ENCODE measurements around the gene SP4. TPM values are rescaled to one million over a fixed set of nuclear protein-coding genes. Genes with fewer than 3 reads are reported as not detected.

Gene SP4
- polyA plus RNA-seq, 3 donors, result 1.3 to 1.8 (median 1.3) TPM

- WGBS (ENCODE audit: insufficient coverage), result no CpG with 5 or more reads among the region's 1 CpG
- Histone ChIP-seq H4K20me1 (ENCODE audit: insufficient read depth, low read length) (no peaks in the 10 kb centered on the region), H3K9ac (ENCODE audit: insufficient read depth, low read length, poor library complexity, severe bottlenecking) (no peak overlapping the region), H3K4me2 (replicated peaks; ENCODE audit: extremely low read depth, low read length, poor library complexity, severe bottlenecking) (no peak overlapping the region), H3K27ac (ENCODE audit: low read depth in 1 of 2, low read length in 2 of 2) (no peak overlapping the region), H3K4me1 (ENCODE audit: control insufficient read depth in 1 of 2, insufficient read depth in 2 of 2, low read length in 2 of 2) (no peaks in the 10 kb centered on the region), H3K79me2 (ENCODE audit: insufficient read depth, low read length) (no peaks in the 10 kb centered on the region), H3K27me3 (ENCODE audit: control insufficient read depth in 2 of 2, insufficient read depth in 2 of 2, low read length in 2 of 2) (peaks cover 0 to 2% of the 10 kb centered on the region in 2 donors), H3K9me3 (replicated peaks in 1 of 2; ENCODE audit: control insufficient read depth in 1 of 2, insufficient read depth in 1 of 2, low read length in 2 of 2) (no peaks in the 10 kb centered on the region), H2AFZ (ENCODE audit: insufficient read depth, low read depth, low read length, poor library complexity, severe bottlenecking) (no peak overlapping the region), H3K4me3 (replicated peaks in 1 of 3; ENCODE audit: low read depth in 2 of 3, low read length in 3 of 3) (no peak overlapping the region), H3K36me3 (replicated peaks in 1 of 2; ENCODE audit: control insufficient read depth in 1 of 2, insufficient read depth in 2 of 2, low read length in 2 of 2) (no peaks in the 10 kb centered on the region)
- H3K27ac Mint-ChIP-seq, result no peak overlapping the region
- no peak for DNase-seq
- intact Hi-C loops (cut with micrococcal nuclease), result no loop called here
- H3K4me1 Mint-ChIP-seq, result no peaks in the 10 kb centered on the region
- no peaks in the 10 kb centered on the region for H3K36me3 Mint-ChIP-seq
- no peak for TF ChIP-seq CTCF (IDR thresholded peaks at IDR 0.05)
- no peak overlapping the region for H3K4me3 Mint-ChIP-seq
- H3K9me3 Mint-ChIP-seq, result peaks cover 0 to 3% (median 0%) of the 10 kb centered on the region in 7 donors
- H3K27me3 Mint-ChIP-seq (ENCODE audit: low read depth in 3 of 3), result peaks cover 0 to 2% (median 0%) of the 10 kb centered on the region in 3 donors
Observed at GRCh38 chr7:21562385-21562784, 134.5 kb downstream of the SP4 start.

Small RNAs within 50 kb of the gene (small RNA-seq; reads per million reads assigned to genes)
- not detected for gene MIR1183 (ENCODE audit: insufficient read length, low read depth)
- not detected for gene RNU1-15P (ENCODE audit: insufficient read length, low read depth)

Other genes with a start within 250 kb of the SP4 start
- gene DNAH11, start 115.0 kb downstream of the SP4 start, polyA plus RNA-seq, result not detected